Suprapubic skin (tissue), 4 donors: ENCODE data around the gene PPP1R18.

Experiments used
- POLR2A ChIP-seq, 2 donors: fragments of 450-650 bp; IDR thresholded peaks; one replicate each; pipeline ENCODE4 v1.6.1; 2017; ENCODE audit warnings: antibody characterized with exemption in 2 of 2, mild to moderate bottlenecking in 2 of 2, moderate library complexity in 2 of 2
- POLR2AphosphoS5 ChIP-seq, 3 donors: sonication (generic); formaldehyde crosslinking; IDR thresholded peaks; one replicate each; pipeline ENCODE4 v1.6.1; 2017; ENCODE audit warnings: antibody characterized with exemption in 3 of 3
- TF ChIP-seq, protein P1 (sequence below), 2 donors: fragments of 200-600 bp in 1 of 2; fragments of 450-650 bp in 1 of 2; sonication (generic) in 1 of 2; IDR thresholded peaks; one replicate each; pipeline ENCODE4 v1.5.1; 2016 to 2019; ENCODE audit warnings: antibody characterized with exemption in 2 of 2, mild to moderate bottlenecking in 1 of 2, moderate library complexity in 1 of 2

DNA sequence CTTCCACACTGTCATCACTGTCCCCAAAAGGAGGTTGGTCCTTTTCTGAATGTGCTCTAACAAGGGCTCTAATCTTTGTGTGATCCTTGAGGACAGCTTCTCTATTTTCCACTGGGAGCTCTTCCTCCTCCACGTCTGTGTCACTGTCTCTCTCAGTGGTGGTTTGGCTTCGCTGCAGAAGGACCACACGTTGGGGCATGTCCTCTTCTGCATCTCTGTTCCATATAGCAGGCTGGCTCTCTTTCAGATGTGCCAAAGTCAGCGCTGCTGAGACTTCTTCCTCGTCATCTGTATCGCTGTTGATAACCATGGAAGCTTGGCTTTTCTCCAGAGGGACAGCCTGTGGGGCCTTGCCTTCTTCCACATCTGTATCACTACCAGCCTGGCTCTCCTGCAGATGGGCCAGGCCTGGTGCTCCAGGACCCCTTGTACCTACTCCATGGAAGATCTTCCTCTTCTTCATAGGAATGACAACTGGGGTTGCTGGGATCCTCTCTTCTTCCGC lies 26.0 kb upstream of the PPP1R18 start:
- TF ChIP-seq POLR2AphosphoS5 (IDR thresholded peaks at IDR 0.05) (no peak), POLR2A (IDR thresholded peaks at IDR 0.05) (no peak)
- TF ChIP-seq, protein P1, sequence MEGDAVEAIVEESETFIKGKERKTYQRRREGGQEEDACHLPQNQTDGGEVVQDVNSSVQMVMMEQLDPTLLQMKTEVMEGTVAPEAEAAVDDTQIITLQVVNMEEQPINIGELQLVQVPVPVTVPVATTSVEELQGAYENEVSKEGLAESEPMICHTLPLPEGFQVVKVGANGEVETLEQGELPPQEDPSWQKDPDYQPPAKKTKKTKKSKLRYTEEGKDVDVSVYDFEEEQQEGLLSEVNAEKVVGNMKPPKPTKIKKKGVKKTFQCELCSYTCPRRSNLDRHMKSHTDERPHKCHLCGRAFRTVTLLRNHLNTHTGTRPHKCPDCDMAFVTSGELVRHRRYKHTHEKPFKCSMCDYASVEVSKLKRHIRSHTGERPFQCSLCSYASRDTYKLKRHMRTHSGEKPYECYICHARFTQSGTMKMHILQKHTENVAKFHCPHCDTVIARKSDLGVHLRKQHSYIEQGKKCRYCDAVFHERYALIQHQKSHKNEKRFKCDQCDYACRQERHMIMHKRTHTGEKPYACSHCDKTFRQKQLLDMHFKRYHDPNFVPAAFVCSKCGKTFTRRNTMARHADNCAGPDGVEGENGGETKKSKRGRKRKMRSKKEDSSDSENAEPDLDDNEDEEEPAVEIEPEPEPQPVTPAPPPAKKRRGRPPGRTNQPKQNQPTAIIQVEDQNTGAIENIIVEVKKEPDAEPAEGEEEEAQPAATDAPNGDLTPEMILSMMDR (IDR thresholded peaks at IDR 0.05) = no peak
